ENCODE measurements around the gene CNOT8. TPM values are rescaled to one million over a fixed set of nuclear protein-coding genes. Genes with fewer than 3 reads are reported as not detected.

Gene CNOT8
- total and polyA plus RNA-seq, 9 of the 15 experiments (the other 6 are each of a cell fraction or from before 2014, with no cell fraction given) = 15.2 to 68.9 (median 52.1) TPM

GRCh38 chr5:154857530-154858296, 714 bp upstream of the CNOT8 start (continued):
- TF ChIP-seq SLC30A9 (CRISPR knock-in tag; IDR thresholded peaks at IDR 0.05) = no peak
- no peak for TF ChIP-seq POLR2H (tag; IDR thresholded peaks at IDR 0.05; ENCODE audit: low read depth)
- TF ChIP-seq CTBP1 (IDR thresholded peaks at IDR 0.05; ENCODE audit: borderline replicate concordance) = peak; percentile 65
- TF ChIP-seq CGGBP1 (CRISPR knock-in tag; IDR thresholded peaks at IDR 0.05) = no peak
- no peak for TF ChIP-seq ZFP36 (IDR thresholded peaks at IDR 0.05; ENCODE audit: low read depth, low read length, partially characterized antibody)
- peak; percentile 40; the same call in 1 of the 2 replicates for TF ChIP-seq CHD2 (IDR thresholded peaks at IDR 0.05; ENCODE audit: low read depth, low read length)
- no peak for TF ChIP-seq DIDO1 (tag; IDR thresholded peaks at IDR 0.05; ENCODE audit: low read depth)
- TF ChIP-seq HNRNPLL (IDR thresholded peaks at IDR 0.05; ENCODE audit: low read depth, low read length, poor library complexity, severe bottlenecking) = peak; percentile 16
- TF ChIP-seq SIN3B (IDR thresholded peaks at IDR 0.05; ENCODE audit: low read depth) = no peak
- TF ChIP-seq ZBTB17 (CRISPR knock-in tag; IDR thresholded peaks at IDR 0.05) = peak; percentile 44; the same call in 1 of the 2 replicates
- no peak for TF ChIP-seq BDP1 (IDR thresholded peaks at IDR 0.05; ENCODE audit: insufficient read depth, insufficient read length)
- TF ChIP-seq ZNF589 (CRISPR knock-in tag; IDR thresholded peaks at IDR 0.05; ENCODE audit: low read depth) = 0 out of 2 replicates have a peak, but pooled peaks have one; percentile 52
- TF ChIP-seq THRAP3 (IDR thresholded peaks at IDR 0.05; ENCODE audit: borderline replicate concordance) = no peak
- TF ChIP-seq MITF (IDR thresholded peaks at IDR 0.05) = no peak
- TF ChIP-seq PHF21A (IDR thresholded peaks at IDR 0.05; ENCODE audit: borderline replicate concordance, low read depth) = no peak
- TF ChIP-seq MEIS2 (IDR thresholded peaks at IDR 0.05; ENCODE audit: partially characterized antibody) = no peak
- no peak for TF ChIP-seq ILF3 (IDR thresholded peaks at IDR 0.05; ENCODE audit: borderline replicate concordance)
- no peak for TF ChIP-seq SNAPC5 (CRISPR knock-in tag; IDR thresholded peaks at IDR 0.05)
- peak; percentile 62; the same call in 1 of the 2 replicates for TF ChIP-seq HMGXB4 (CRISPR knock-in tag; IDR thresholded peaks at IDR 0.05)
- TF ChIP-seq ZC3H11A (IDR thresholded peaks at IDR 0.05; ENCODE audit: low read depth, low read length) = no peak
- peak; percentile 90 for TF ChIP-seq BMI1 (IDR thresholded peaks at IDR 0.05; ENCODE audit: low read length)
- TF ChIP-seq SETDB1 (IDR thresholded peaks at IDR 0.05; ENCODE audit: low read length) = no peak
- TF ChIP-seq ZNF347 (CRISPR knock-in tag; IDR thresholded peaks at IDR 0.05; ENCODE audit: low read depth) = no peak
- TF ChIP-seq POLR3A (IDR thresholded peaks at IDR 0.05; ENCODE audit: borderline replicate concordance, extremely low read depth, insufficient read depth, insufficient read length) = no peak
- TF ChIP-seq POLR2AphosphoS5 (IDR thresholded peaks at IDR 0.05; ENCODE audit: control insufficient read depth, insufficient read depth, low read depth, low read length) = peak; percentile 12; the same call in 1 of the 2 replicates
- peak; percentile 61 for TF ChIP-seq ELF1 (tag; IDR thresholded peaks at IDR 0.05)
- TF ChIP-seq E2F3 (CRISPR knock-in tag; IDR thresholded peaks at IDR 0.05) = 0 out of 2 replicates have a peak, but pooled peaks have one; percentile 78
